ENCODE measurements around the gene RPL13.

Gene RPL13

DNA sequence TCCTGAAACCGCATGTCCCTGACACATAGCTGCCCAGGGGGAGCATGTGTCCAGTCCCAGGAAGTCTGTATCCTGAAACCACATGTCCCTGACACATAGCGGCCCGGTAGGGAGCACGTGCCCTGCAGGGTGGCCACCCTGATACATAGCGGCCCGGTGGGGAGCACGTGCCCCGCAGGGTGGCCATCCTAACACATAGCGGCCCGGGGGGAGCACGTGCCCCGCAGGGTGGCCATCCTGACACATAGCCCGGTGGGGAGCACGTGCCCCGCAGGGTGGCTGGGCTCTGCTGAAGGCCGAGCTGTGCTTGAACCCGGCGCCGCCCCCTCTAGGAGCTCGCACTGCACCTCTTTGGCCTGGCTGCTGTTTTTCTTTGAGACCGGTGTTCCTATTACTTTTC, 18.7 kb upstream of the RPL13 start:
- TF ChIP-seq, protein P1, sequence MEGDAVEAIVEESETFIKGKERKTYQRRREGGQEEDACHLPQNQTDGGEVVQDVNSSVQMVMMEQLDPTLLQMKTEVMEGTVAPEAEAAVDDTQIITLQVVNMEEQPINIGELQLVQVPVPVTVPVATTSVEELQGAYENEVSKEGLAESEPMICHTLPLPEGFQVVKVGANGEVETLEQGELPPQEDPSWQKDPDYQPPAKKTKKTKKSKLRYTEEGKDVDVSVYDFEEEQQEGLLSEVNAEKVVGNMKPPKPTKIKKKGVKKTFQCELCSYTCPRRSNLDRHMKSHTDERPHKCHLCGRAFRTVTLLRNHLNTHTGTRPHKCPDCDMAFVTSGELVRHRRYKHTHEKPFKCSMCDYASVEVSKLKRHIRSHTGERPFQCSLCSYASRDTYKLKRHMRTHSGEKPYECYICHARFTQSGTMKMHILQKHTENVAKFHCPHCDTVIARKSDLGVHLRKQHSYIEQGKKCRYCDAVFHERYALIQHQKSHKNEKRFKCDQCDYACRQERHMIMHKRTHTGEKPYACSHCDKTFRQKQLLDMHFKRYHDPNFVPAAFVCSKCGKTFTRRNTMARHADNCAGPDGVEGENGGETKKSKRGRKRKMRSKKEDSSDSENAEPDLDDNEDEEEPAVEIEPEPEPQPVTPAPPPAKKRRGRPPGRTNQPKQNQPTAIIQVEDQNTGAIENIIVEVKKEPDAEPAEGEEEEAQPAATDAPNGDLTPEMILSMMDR (IDR thresholded peaks at IDR 0.05; ENCODE audit: control insufficient read depth, insufficient read depth, low read depth, low read length, missing control alignments) = no peak
- H3K4me3 ChIP-seq (ENCODE audit: control insufficient read depth, low read depth, low read length) = no peak overlapping the region
- no peak for DNase-seq (ENCODE audit: low read depth)

DNA sequence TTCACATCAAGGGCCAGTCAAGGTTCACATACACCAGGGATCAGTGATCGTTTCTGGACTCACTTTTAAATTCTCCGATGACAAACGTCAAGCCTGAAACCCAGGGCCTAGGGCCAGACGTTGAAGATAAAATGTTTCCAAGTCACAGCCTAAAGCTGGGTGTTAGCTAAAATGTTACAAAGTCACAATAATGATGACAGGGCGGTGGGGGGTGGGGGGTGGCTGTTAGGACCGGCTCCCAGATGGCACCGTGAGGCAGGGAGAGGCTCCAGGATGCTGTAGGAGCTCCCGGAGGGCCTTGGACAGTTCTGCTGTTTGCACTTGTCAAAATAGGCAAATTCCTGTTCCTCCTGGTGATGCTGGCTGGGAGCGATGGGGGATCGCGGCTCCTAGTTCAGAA, 16.4 kb upstream of the RPL13 start:
- TF ChIP-seq, protein P1 (IDR thresholded peaks at IDR 0.05; ENCODE audit: control insufficient read depth, insufficient read depth, low read depth, low read length, missing control alignments) = no peak
- H3K4me3 ChIP-seq (ENCODE audit: control insufficient read depth, low read depth, low read length) = no peak overlapping the region
- DNase-seq (ENCODE audit: low read depth) = no peak

DNA sequence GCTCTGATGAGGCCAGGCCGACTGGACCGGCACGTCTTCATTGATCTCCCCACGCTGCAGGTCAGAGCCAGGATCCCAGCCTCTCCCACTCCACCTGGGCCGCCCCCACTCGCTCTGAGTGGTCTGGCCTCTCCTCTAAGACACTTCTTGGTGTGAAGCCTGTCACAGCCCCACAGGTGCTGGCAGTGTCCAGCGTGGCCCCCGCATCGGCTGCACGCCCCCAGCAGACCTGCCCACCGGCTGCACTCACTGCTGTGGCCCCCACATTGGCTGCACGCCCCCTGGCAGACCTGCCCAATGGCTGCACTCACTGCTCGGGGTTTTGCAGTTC, 15.8 kb upstream of the RPL13 start:
- DNase-seq (ENCODE audit: low read depth) = no peak

DNA sequence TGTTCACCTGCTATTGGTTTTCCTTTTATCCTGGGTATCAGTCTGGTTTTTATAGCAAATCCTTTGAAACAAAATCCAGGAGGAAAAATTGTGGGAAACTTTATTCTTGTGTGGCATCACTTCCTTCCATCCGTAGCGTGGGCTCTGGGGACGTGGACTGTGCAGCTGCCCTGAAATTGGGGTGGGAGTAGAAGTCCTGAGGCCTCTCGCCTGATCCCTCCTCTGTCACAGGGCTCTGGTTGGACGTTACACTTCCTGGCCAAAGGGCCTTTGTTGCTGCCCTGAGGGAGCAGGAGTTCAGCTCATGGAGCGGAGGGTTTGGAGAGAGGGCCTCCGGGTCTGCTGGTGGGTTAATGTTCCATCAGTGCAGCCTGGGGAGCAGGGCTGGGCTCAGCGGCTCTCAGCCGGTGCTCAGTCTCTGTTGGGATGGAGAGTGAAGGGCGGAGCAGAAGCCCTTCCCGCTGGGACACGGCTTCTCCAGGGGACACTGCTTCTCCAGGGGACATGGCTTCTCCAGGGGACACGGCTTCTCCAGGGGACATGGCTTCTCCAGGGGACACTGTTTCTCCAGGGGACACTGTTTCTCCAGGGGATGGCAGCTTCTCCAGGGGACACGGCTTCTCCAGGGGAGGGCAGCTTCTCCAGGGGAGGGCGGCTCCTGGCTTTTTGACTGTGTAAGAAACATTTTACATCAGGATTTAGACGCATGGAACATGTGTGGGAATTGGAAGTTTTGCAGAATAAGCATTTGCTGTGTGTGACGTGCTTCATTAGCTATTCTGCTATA, 15.2 kb upstream of the RPL13 start:
- no peak for DNase-seq (ENCODE audit: low read depth)

More for the DNA sequence above, 15.8 kb upstream of the RPL13 start:
- H3K4me3 ChIP-seq (ENCODE audit: control insufficient read depth, low read depth, low read length) = no peak overlapping the region
- TF ChIP-seq, protein P1 (IDR thresholded peaks at IDR 0.05; ENCODE audit: control insufficient read depth, insufficient read depth, low read depth, low read length, missing control alignments) = no peak

DNA sequence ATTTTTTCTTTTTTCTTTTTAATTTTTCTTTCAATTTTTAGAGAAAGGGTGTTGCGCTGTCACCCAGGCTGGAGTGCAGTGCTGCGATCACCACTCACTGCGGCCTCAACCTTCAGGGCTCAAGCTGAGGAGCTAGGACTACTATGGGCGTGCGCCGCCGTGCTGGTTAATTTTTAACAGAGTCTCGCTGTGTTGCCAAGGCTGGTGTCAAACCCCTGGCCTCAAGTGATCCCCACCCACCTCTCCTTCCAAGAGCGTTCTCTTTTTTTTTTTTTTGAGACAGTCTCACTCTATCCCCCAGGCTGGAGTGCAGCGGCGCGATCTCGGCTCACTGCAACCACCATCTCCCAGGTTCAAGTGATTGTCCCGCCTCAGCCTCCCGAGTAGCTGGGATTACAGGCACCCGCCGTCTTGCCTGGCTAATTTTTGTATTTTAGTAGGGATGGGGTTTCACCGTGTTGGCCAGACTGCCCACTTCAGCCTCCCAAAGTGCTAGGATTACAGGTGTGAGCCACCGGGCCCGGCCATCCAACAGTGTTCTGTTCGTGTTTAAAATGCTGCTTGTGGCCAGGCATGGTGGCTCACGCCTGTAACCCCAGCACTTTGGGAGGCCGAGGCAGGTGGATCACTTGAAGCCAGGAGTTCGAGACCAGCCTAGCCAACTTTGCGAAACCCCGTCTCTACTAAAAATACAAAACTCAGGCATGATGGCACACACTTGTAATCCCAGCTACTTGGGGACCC, 14.5 kb upstream of the RPL13 start:
- no peak overlapping the region for H3K4me3 ChIP-seq (ENCODE audit: control insufficient read depth, low read depth, low read length)
- TF ChIP-seq, protein P1 (IDR thresholded peaks at IDR 0.05; ENCODE audit: control insufficient read depth, insufficient read depth, low read depth, low read length, missing control alignments) = no peak
- no peak for DNase-seq (ENCODE audit: low read depth)

More for the DNA sequence above, 15.2 kb upstream of the RPL13 start:
- no peak overlapping the region for H3K4me3 ChIP-seq (ENCODE audit: control insufficient read depth, low read depth, low read length)
- TF ChIP-seq, protein P1 (IDR thresholded peaks at IDR 0.05; ENCODE audit: control insufficient read depth, insufficient read depth, low read depth, low read length, missing control alignments) = no peak

DNA sequence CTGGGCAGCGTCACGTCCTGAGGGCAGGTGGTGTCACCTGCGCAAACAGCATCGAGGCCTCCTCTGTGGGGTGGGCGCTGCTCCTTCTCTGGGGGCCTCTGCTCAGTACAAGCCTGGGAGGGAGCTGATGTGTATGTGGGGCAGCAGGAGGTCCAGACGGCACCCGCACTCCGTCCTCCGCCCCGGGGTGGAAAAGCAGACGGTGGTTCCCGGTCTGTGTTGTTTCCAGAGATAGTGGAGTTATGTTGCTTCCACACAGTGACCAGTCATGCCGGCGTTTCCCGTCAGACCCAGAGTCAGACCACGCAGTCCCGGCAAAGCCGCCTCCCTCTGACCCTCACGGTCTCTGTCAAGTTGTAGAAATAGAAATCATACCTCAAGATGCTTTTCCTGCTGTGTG, 13.7 kb upstream of the RPL13 start:
- TF ChIP-seq, protein P1 (IDR thresholded peaks at IDR 0.05; ENCODE audit: control insufficient read depth, insufficient read depth, low read depth, low read length, missing control alignments) = no peak
- no peak for DNase-seq (ENCODE audit: low read depth)
- no peak overlapping the region for H3K4me3 ChIP-seq (ENCODE audit: control insufficient read depth, low read depth, low read length)
